Mammary epithelial cell (primary cell): ENCODE measurements around the gene CDRT4.

ENCODE experiments used
- EZH2 ChIP-seq: IDR thresholded peaks from 2 replicates; pipeline ENCODE4 v1.6.1; 2012; ENCODE audit warnings: low read length, inconsistent platforms, borderline replicate concordance
- TF ChIP-seq, protein P1 (sequence below), 2 donors: IDR thresholded peaks in 1 of 2; conservative IDR thresholded peaks in 1 of 2; 2 replicates each; pipeline ENCODE4 v1.5.1; 2011 to 2012; ENCODE audit warnings: inconsistent platforms in 2 of 2, low read length in 2 of 2, mild to moderate bottlenecking in 2 of 2, control low read depth in 1 of 2, low read depth in 1 of 2; ENCODE audit not compliant: insufficient read depth in 1 of 2; ENCODE audit errors: extremely low read depth in 1 of 2

DNA sequence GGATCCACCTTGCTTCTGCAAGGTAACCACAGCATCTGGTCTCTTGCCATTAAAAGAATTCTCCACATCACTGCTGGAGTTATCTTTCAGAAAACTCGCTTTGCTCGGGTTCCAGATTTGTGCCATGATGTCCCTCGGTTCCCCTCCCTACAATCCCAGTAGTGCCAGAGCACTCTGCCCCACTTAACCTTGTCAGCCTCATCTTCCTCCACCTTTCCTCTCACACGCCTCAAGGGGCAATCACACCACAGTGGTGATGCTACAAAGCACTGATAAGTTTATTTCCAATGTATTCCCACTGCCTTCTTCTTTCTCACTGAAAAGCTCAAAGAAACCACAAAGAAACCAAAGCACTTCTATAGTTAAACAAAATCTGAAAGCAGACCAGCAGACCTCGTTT is 11.4 kb upstream of the CDRT4 start:
- no peak for TF ChIP-seq EZH2
- TF ChIP-seq, protein P1, sequence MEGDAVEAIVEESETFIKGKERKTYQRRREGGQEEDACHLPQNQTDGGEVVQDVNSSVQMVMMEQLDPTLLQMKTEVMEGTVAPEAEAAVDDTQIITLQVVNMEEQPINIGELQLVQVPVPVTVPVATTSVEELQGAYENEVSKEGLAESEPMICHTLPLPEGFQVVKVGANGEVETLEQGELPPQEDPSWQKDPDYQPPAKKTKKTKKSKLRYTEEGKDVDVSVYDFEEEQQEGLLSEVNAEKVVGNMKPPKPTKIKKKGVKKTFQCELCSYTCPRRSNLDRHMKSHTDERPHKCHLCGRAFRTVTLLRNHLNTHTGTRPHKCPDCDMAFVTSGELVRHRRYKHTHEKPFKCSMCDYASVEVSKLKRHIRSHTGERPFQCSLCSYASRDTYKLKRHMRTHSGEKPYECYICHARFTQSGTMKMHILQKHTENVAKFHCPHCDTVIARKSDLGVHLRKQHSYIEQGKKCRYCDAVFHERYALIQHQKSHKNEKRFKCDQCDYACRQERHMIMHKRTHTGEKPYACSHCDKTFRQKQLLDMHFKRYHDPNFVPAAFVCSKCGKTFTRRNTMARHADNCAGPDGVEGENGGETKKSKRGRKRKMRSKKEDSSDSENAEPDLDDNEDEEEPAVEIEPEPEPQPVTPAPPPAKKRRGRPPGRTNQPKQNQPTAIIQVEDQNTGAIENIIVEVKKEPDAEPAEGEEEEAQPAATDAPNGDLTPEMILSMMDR (conservative IDR thresholded peaks at IDR 0.05 in 1 of 2, IDR thresholded peaks at IDR 0.05 in 1 of 2; ENCODE audit: extremely low read depth in 1 of 2, insufficient read depth in 1 of 2, low read depth in 1 of 2, low read length in 2 of 2) = no peak
